Activated CD4-positive, alpha-beta T cell treated with anti-CD3 and anti-CD28 coated beads, Interleukin-2, amount 50 U/mL, for 16 hours (primary cell): Measurements from ENCODE around the gene DNASE2B.

Experiments
- DNase-seq: peaks from one replicate; pipeline ENCODE4 v3.0.0-alpha.2; 2020

Gene DNASE2B

GRCh38 chr1:84398175-84399155 lies at the start of gene DNASE2B:
Gene DNASE2B, plus strand, starts transcription at chr1:84398484. Its CDS starts 81 bp downstream, at chr1:84398565.
- DNase-seq, result no peak

- no peak for DNase-seq
These were observed 49.5 kb upstream of the DNASE2B start for GRCh38 chr1:84348759-84349158.

GRCh38 chr1:84350104-84350503 lies 48.2 kb upstream of the DNASE2B start:
- no peak for DNase-seq

- no peak for DNase-seq
These were observed 47.7 kb upstream of the DNASE2B start for GRCh38 chr1:84350550-84350949.

- DNase-seq, result no peak
These were observed 45.8 kb upstream of the DNASE2B start for GRCh38 chr1:84352298-84353106.

- DNase-seq, result no peak
These were observed 44.6 kb upstream of the DNASE2B start for GRCh38 chr1:84353695-84354094.

- DNase-seq, result no peak
These were observed 42.7 kb upstream of the DNASE2B start for GRCh38 chr1:84355556-84355955.

- DNase-seq, result no peak
These were observed 41.4 kb upstream of the DNASE2B start for GRCh38 chr1:84356881-84357280.

GRCh38 chr1:84358695-84359094 lies 39.6 kb upstream of the DNASE2B start:
- DNase-seq, result no peak

- no peak for DNase-seq
These were observed 38.0 kb upstream of the DNASE2B start for GRCh38 chr1:84360316-84360715.

GRCh38 chr1:84361796-84362195 lies 36.5 kb upstream of the DNASE2B start:
- DNase-seq, result no peak

- DNase-seq, result no peak
These were observed 35.3 kb upstream of the DNASE2B start for GRCh38 chr1:84363019-84363418.

- no peak for DNase-seq
These were observed 34.7 kb upstream of the DNASE2B start for GRCh38 chr1:84363622-84364021.

GRCh38 chr1:84365225-84366221 lies 32.8 kb upstream of the DNASE2B start:
- peak; percentile 31 for DNase-seq

- DNase-seq, result no peak
These were observed 31.5 kb upstream of the DNASE2B start for GRCh38 chr1:84366786-84367185.

- no peak for DNase-seq
These were observed 31.1 kb upstream of the DNASE2B start for GRCh38 chr1:84367219-84367618.

- no peak for DNase-seq
These were observed 29.8 kb upstream of the DNASE2B start for GRCh38 chr1:84368441-84368840.

- DNase-seq, result no peak
These were observed 28.0 kb upstream of the DNASE2B start for GRCh38 chr1:84370266-84370665.

GRCh38 chr1:84370831-84371394 lies 27.4 kb upstream of the DNASE2B start:
- DNase-seq, result no peak

- no peak for DNase-seq
These were observed 24.7 kb upstream of the DNASE2B start for GRCh38 chr1:84373436-84374141.

GRCh38 chr1:84374991-84375696 lies 23.1 kb upstream of the DNASE2B start:
- no peak for DNase-seq
